SU-DHL-6 (cell line): ENCODE results near the gene SHKBP1.

Experiments
- EZH2phosphoT487 ChIP-seq: fragments of 200-600 bp; sonication (generic), shearing (Covaris generic); conservative IDR thresholded peaks from 2 replicates; pipeline ENCODE4 v1.6.1; 2018; ENCODE audit warnings: mild to moderate bottlenecking, antibody characterized with exemption, low read length, moderate library complexity, mixed read lengths
- TF ChIP-seq, protein P1 (sequence below): fragments of 200-600 bp; sonication (generic); IDR thresholded peaks from one replicate; pipeline ENCODE4 v1.5.1; 2017; ENCODE audit warnings: antibody characterized with exemption, mild to moderate bottlenecking, low read length, moderate library complexity; ENCODE audit not compliant: insufficient read depth, poor library complexity, severe bottlenecking

DNA sequence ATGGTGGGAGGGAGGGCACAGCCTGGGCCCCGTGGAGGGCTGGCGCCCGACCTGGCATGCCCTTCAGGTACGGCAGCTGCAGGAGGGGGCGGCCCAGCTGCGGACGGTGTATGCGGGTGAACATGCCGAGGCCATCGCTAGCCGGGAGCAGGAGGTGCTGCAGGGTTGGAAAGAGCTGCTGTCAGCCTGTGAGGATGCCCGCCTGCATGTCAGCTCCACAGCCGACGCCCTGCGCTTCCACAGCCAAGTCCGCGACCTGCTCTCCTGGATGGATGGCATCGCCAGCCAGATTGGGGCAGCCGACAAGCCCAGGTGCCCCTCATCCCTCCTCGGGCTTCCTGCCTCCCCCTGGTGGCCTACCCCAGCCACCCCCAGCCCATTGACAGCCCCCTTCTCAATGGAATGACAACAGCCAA is 16.6 kb upstream of the SHKBP1 start:
- TF ChIP-seq, protein P1, sequence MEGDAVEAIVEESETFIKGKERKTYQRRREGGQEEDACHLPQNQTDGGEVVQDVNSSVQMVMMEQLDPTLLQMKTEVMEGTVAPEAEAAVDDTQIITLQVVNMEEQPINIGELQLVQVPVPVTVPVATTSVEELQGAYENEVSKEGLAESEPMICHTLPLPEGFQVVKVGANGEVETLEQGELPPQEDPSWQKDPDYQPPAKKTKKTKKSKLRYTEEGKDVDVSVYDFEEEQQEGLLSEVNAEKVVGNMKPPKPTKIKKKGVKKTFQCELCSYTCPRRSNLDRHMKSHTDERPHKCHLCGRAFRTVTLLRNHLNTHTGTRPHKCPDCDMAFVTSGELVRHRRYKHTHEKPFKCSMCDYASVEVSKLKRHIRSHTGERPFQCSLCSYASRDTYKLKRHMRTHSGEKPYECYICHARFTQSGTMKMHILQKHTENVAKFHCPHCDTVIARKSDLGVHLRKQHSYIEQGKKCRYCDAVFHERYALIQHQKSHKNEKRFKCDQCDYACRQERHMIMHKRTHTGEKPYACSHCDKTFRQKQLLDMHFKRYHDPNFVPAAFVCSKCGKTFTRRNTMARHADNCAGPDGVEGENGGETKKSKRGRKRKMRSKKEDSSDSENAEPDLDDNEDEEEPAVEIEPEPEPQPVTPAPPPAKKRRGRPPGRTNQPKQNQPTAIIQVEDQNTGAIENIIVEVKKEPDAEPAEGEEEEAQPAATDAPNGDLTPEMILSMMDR, result no peak
- TF ChIP-seq EZH2phosphoT487, result no peak
